HFFc6 (cell line): Measurements from ENCODE around the gene VWC2L. TPM values are rescaled to one million over a fixed set of nuclear protein-coding genes. Genes with fewer than 3 reads are reported as not detected.

ENCODE experiments used
- DNase-seq: peaks from one replicate; pipeline ENCODE4 v3.0.0-alpha.2; 2018
- H3K27ac Mint-ChIP-seq: 2 replicates; pipeline ENCODE4 v1.8.0; 2020; ENCODE audit warnings: mild to moderate bottlenecking, mixed read lengths
- H3K27me3 Mint-ChIP-seq: 2 replicates; pipeline ENCODE4 v1.8.0; 2021; ENCODE audit warnings: mild to moderate bottlenecking, moderate library complexity, mixed read lengths; ENCODE audit not compliant: insufficient read depth
- H3K36me3 Mint-ChIP-seq: 2 replicates; pipeline ENCODE4 v1.8.0; 2021; ENCODE audit warnings: low read depth, mixed read lengths
- H3K4me1 Mint-ChIP-seq: 2 replicates; pipeline ENCODE4 v1.8.0; 2020; ENCODE audit warnings: low read depth, mixed read lengths
- H3K4me3 Mint-ChIP-seq: 2 replicates; pipeline ENCODE4 v1.8.0; 2020; ENCODE audit warnings: mild to moderate bottlenecking, moderate library complexity, mixed read lengths
- H3K9me3 Mint-ChIP-seq: 2 replicates; pipeline ENCODE4 v1.8.0; 2020; ENCODE audit warnings: mild to moderate bottlenecking, mixed read lengths
- CTCF ChIP-seq: fragments of 200-600 bp; sonication (generic); IDR thresholded peaks from 2 replicates; pipeline ENCODE4 v1.5.0; 2021; ENCODE audit warnings: antibody characterized with exemption, mild to moderate bottlenecking
- total RNA-seq, 6 experiments: library from RNA; stranded (reverse); fragmentation: NEBNext Ultra II Directional; extraction: Animal tissue kit (Norgen Biotek cat#: 25700); gene quantifications; 2 replicates in 1 of 6; 3 replicates in 5 of 6; pipeline ENCODE4 v1.2.3, GENCODE V29; 2021

The VWC2L gene
- total RNA-seq, 6 experiments from 2014 or later, result not detected

GRCh38 chr2:214489702-214490101 lies 78.8 kb downstream of the VWC2L start:
- H3K27ac Mint-ChIP-seq, result no peak overlapping the region
- H3K9me3 Mint-ChIP-seq, result peaks cover 18% of the 10 kb centered on the region; the same call in 1 of the 2 replicates
- no peaks in the 10 kb centered on the region for H3K36me3 Mint-ChIP-seq
- no peak overlapping the region for H3K4me3 Mint-ChIP-seq
- no peaks in the 10 kb centered on the region for H3K4me1 Mint-ChIP-seq
- no peaks in the 10 kb centered on the region; the same call in none of the 2 replicates for H3K27me3 Mint-ChIP-seq
- no peak for TF ChIP-seq CTCF
- no peak for DNase-seq

GRCh38 chr2:214492152-214492551 lies 81.3 kb downstream of the VWC2L start:
- Mint-ChIP-seq H3K27ac (no peak overlapping the region), H3K4me1 (peaks cover under 1% of the 10 kb centered on the region; the same call in 1 of the 2 replicates), H3K9me3 (peaks cover 18% of the 10 kb centered on the region; the same call in 1 of the 2 replicates), H3K4me3 (no peak overlapping the region), H3K36me3 (no peaks in the 10 kb centered on the region), H3K27me3 (no peaks in the 10 kb centered on the region; the same call in none of the 2 replicates)
- no peak for TF ChIP-seq CTCF
- DNase-seq, result no peak

- Mint-ChIP-seq H3K4me3 (no peak overlapping the region), H3K27ac (no peak overlapping the region)
- TF ChIP-seq CTCF, result no peak
Measured at GRCh38 chr2:214492608-214493007, 81.8 kb downstream of the VWC2L start.

GRCh38 chr2:214497489-214497888 lies 86.6 kb downstream of the VWC2L start:
- H3K4me1 Mint-ChIP-seq, result peaks cover 9% of the 10 kb centered on the region; the same call in 1 of the 2 replicates
- no peak overlapping the region for H3K4me3 Mint-ChIP-seq
- H3K9me3 Mint-ChIP-seq, result peaks cover 5% of the 10 kb centered on the region; the same call in 1 of the 2 replicates
- no peaks in the 10 kb centered on the region for H3K36me3 Mint-ChIP-seq
- no peaks in the 10 kb centered on the region for H3K27me3 Mint-ChIP-seq
- H3K27ac Mint-ChIP-seq, result no peak overlapping the region
- TF ChIP-seq CTCF, result no peak
- no peak for DNase-seq

More at GRCh38 chr2:214492608-214493007, 81.8 kb downstream of the VWC2L start:
- Mint-ChIP-seq H3K27me3 (no peaks in the 10 kb centered on the region; the same call in none of the 2 replicates), H3K9me3 (peaks cover 18% of the 10 kb centered on the region; the same call in 1 of the 2 replicates), H3K36me3 (no peaks in the 10 kb centered on the region), H3K4me1 (peaks cover 5% of the 10 kb centered on the region; the same call in 1 of the 2 replicates)
- DNase-seq, result no peak

- Mint-ChIP-seq H3K4me3 (no peak overlapping the region), H3K27ac (no peak overlapping the region), H3K9me3 (peaks cover 5% of the 10 kb centered on the region; the same call in 1 of the 2 replicates), H3K36me3 (no peaks in the 10 kb centered on the region), H3K27me3 (no peaks in the 10 kb centered on the region), H3K4me1 (peaks cover 17% of the 10 kb centered on the region)
- TF ChIP-seq CTCF, result no peak
- DNase-seq, result no peak
Measured at GRCh38 chr2:214503568-214503967, 92.7 kb downstream of the VWC2L start.
